IMR-90 (cell line): Measurements from ENCODE around the gene AMT. TPM values are rescaled to one million over a fixed set of nuclear protein-coding genes. Genes with fewer than 3 reads are reported as not detected.

ENCODE experiments used
- ATAC-seq: fragments of 200-7000 bp; cut with Tn5 transposase; 2 replicates; pipeline ENCODE4 v1.9.1; 2020; ENCODE audit warnings: low read depth, mild to moderate bottlenecking, moderate library complexity
- BruUV-seq: library from RNA; stranded (reverse); fragments of 400-500 nt; replicated peaks from 2 replicates; lab custom pipeline; 2021; lab: Mats Ljungman, UMichigan
- CTCF ChIA-PET: fragments of 300-600 bp; formaldehyde crosslinking; extraction: SDS; loops from one replicate; lab custom pipeline; 2021; ENCODE audit warnings: antibody characterized with exemption; lab: Yijun Ruan, JAX
- POLR2A ChIA-PET: fragments of 300-600 bp; sonication (Branson Sonifier 250); formaldehyde crosslinking; loops from one replicate; lab custom pipeline; 2022; ENCODE audit warnings: antibody characterized with exemption; ENCODE audit not compliant: unreplicated experiment; lab: Charles Lee
- DNase-seq: peaks from one replicate; pipeline ENCODE4 v3.0.0; 2013
- H2AFZ ChIP-seq: replicated peaks from 2 replicates; pipeline ENCODE3; 2013; ENCODE audit warnings: low read length, mild to moderate bottlenecking; ENCODE audit not compliant: poor library complexity
- H2AK5ac ChIP-seq: 2 replicates; pipeline ENCODE4 v1.6.1; 2013; ENCODE audit warnings: low read depth, low read length, inconsistent platforms
- H2AK9ac ChIP-seq: replicated peaks from 2 replicates; pipeline ENCODE3; 2013; ENCODE audit warnings: mild to moderate bottlenecking, low read depth, low read length, moderate library complexity; ENCODE audit not compliant: poor library complexity
- H2BK120ac ChIP-seq: 2 replicates; pipeline ENCODE4 v1.6.1; 2013; ENCODE audit warnings: low read depth, low read length, inconsistent platforms
- H2BK15ac ChIP-seq: 3 replicates; pipeline ENCODE4 v1.6.1; 2013; ENCODE audit warnings: low read depth, low read length, inconsistent platforms
- H2BK20ac ChIP-seq: 2 replicates; pipeline ENCODE4 v1.6.1; 2013; ENCODE audit warnings: low read depth, mild to moderate bottlenecking, inconsistent platforms, low read length, moderate library complexity
- H2BK5ac ChIP-seq: 2 replicates; pipeline ENCODE4 v1.6.1; 2013; ENCODE audit warnings: mild to moderate bottlenecking, low read depth, low read length, inconsistent platforms; ENCODE audit not compliant: poor library complexity, severe bottlenecking
- H3K14ac ChIP-seq: replicated peaks from 2 replicates; pipeline ENCODE4 v1.6.1; 2013; ENCODE audit warnings: low read depth, low read length, inconsistent platforms
- H3K18ac ChIP-seq: 2 replicates; pipeline ENCODE4 v1.6.1; 2013; ENCODE audit warnings: low read depth, low read length, control low read depth
- H3K23ac ChIP-seq: 2 replicates; pipeline ENCODE4 v1.6.1; 2013; ENCODE audit warnings: low read depth, low read length, inconsistent platforms
- H3K27ac ChIP-seq: 2 replicates; pipeline ENCODE4 v1.5.1; 2013; ENCODE audit warnings: mild to moderate bottlenecking, control low read depth, low read length; ENCODE audit not compliant: insufficient read depth
- H3K27me3 ChIP-seq: 2 replicates; pipeline ENCODE4 v1.6.1; 2013; ENCODE audit warnings: low read length; ENCODE audit not compliant: control insufficient read depth, insufficient read depth
- H3K36me3 ChIP-seq: 2 replicates; pipeline ENCODE4 v1.6.1; 2013; ENCODE audit warnings: low read length, mixed read lengths; ENCODE audit not compliant: control insufficient read depth, insufficient read depth
- H3K4ac ChIP-seq: 2 replicates; pipeline ENCODE4 v1.6.1; 2013; ENCODE audit warnings: low read depth, low read length, inconsistent platforms
- H3K4me1 ChIP-seq: 2 replicates; pipeline ENCODE4 v1.6.1; 2013; ENCODE audit warnings: low read length, mixed read lengths; ENCODE audit not compliant: control insufficient read depth, insufficient read depth
- H3K4me2 ChIP-seq: 2 replicates; pipeline ENCODE4 v1.6.1; 2013; ENCODE audit warnings: low read depth, mild to moderate bottlenecking, control low read depth, low read length, moderate library complexity
- H3K4me3 ChIP-seq: 2 replicates; pipeline ENCODE4 v1.5.1; 2013; ENCODE audit warnings: low read depth, mild to moderate bottlenecking, control low read depth, low read length, moderate library complexity; ENCODE audit not compliant: insufficient read depth
- H3K56ac ChIP-seq: 2 replicates; pipeline ENCODE4 v1.6.1; 2013; ENCODE audit warnings: low read length, inconsistent platforms; ENCODE audit not compliant: insufficient read depth; ENCODE audit errors: extremely low read depth
- H3K79me1 ChIP-seq, 2 experiments: 2 replicates each; pipeline ENCODE4 v1.6.1; 2013; ENCODE audit warnings: low read length in 2 of 2, inconsistent platforms in 1 of 2, low read depth in 1 of 2
- H3K9ac ChIP-seq: 2 replicates; pipeline ENCODE4 v1.6.1; 2013; ENCODE audit warnings: low read depth, low read length, control low read depth
- H3K9me1 ChIP-seq: 2 replicates; pipeline ENCODE4 v1.6.1; 2013; ENCODE audit warnings: low read length, inconsistent platforms; ENCODE audit not compliant: insufficient read depth
- H3K9me3 ChIP-seq: 2 replicates; pipeline ENCODE4 v1.6.1; 2013; ENCODE audit warnings: low read length; ENCODE audit not compliant: control insufficient read depth, insufficient read depth
- H4K20me1 ChIP-seq: 2 replicates; pipeline ENCODE4 v1.6.1; 2013; ENCODE audit warnings: low read length, inconsistent platforms; ENCODE audit not compliant: insufficient read depth
- H4K5ac ChIP-seq: 2 replicates; pipeline ENCODE4 v1.6.1; 2013; ENCODE audit warnings: mild to moderate bottlenecking, low read depth, low read length, control low read depth
- H4K8ac ChIP-seq, 2 experiments: 2 replicates each; pipeline ENCODE4 v1.6.1; 2013; ENCODE audit warnings: low read depth in 2 of 2, low read length in 2 of 2, control low read depth in 1 of 2, inconsistent platforms in 1 of 2
- H4K91ac ChIP-seq: 2 replicates; pipeline ENCODE4 v1.6.1; 2013; ENCODE audit warnings: low read depth, low read length, inconsistent platforms; ENCODE audit not compliant: insufficient read depth
- CHD1 ChIP-seq: IDR thresholded peaks from 2 replicates; pipeline ENCODE4 v1.6.1; 2012; ENCODE audit warnings: low read depth, low read length, improper control_type of control experiment
- NFE2L2 ChIP-seq: fragments of 150-350 bp; IDR thresholded peaks from 2 replicates; pipeline ENCODE4 v1.6.1; 2016; ENCODE audit warnings: low read depth, mild to moderate bottlenecking, low read length
- WGBS, 2 experiments: methylation state at CpG; one replicate each; pipeline versions ENCODE4 v1.1.5 to v1.1.7; 2013; ENCODE audit warnings: missing lambda C conversion rate in 2 of 2; ENCODE audit not compliant: insufficient read length in 1 of 2; ENCODE audit errors: extremely low coverage in 2 of 2; 5-methylcytosine and 5-hydroxymethylcytosine counted together
- dilution Hi-C: fragments of 300-500 bp; cut with HindIII; formaldehyde crosslinking; loops from one replicate; pipeline ENCODE4 v1.14.3; 2018; ENCODE audit warnings: low sequenced_read_pairs; ENCODE audit not compliant: unreplicated experiment
- in situ Hi-C: fragments of 300-500 bp; cut with MboI; formaldehyde crosslinking; loops from 3 replicates; pipeline ENCODE4 v1.14.3; 2019; ENCODE audit warnings: low sequenced_read_pairs, inconsistent platforms, mixed read lengths
- intact Hi-C: fragments of 100-400 bp; cut with micrococcal nuclease; formaldehyde crosslinking; loops from 2 replicates; pipeline ENCODE4 v1.10.0; 2022
- polyA plus RNA-seq, 3 experiments: library from polyadenylated mRNA; depleted of rRNA; stranded (reverse); fragments of >200 nt; gene quantifications; 2 replicates each; pipeline ENCODE4 v1.2.3, GENCODE V29; 2012; ENCODE audit warnings: low replicate concordance in 1 of 3
- total RNA-seq: library from RNA; depleted of rRNA; stranded (reverse); fragments of >200 nt; gene quantifications from 2 replicates; pipeline ENCODE4 v1.2.3, GENCODE V29; 2012

The AMT gene
- total and polyA plus RNA-seq, 2 of the 4 experiments (the other 2 are of a cell fraction) = 0.36 to 5.5 TPM

GRCh38 chr3:49389297-49389696 is 33.0 kb downstream of the AMT start:
- Histone ChIP-seq H3K79me1 (peaks cover 0 to 44% of the 10 kb centered on the region in 2 experiments; a peak in 2 of 4 replicates), H4K91ac (no peak overlapping the region), H3K9ac (no peak overlapping the region), H3K27ac (no peak overlapping the region), H2BK15ac (no peak overlapping the region), H3K27me3 (no peaks in the 10 kb centered on the region), H4K5ac (no peak overlapping the region), H3K4me2 (no peak overlapping the region), H3K18ac (no peak overlapping the region), H3K4me3 (no peak overlapping the region), H3K56ac (no peak overlapping the region), H3K9me1 (peaks cover 21% of the 10 kb centered on the region), H2AFZ (no peak overlapping the region), H3K14ac (no peak overlapping the region), H3K9me3 (no peaks in the 10 kb centered on the region), H4K8ac (no peak overlapping the region), H3K4me1 (peaks cover 7% of the 10 kb centered on the region), H3K4ac (no peak overlapping the region), H2BK120ac (no peak overlapping the region), H2BK5ac (no peak overlapping the region), H2BK20ac (no peak overlapping the region), H4K20me1 (peaks cover 95% of the 10 kb centered on the region), H3K36me3 (peaks cover 10% of the 10 kb centered on the region), H3K23ac (no peak overlapping the region), H2AK5ac (no peak overlapping the region), H2AK9ac (no peak overlapping the region)
- no peak for TF ChIP-seq NFE2L2
- TF ChIP-seq CHD1 = no peak
- no CpG with 5 or more reads among the region's 6 CpGs for WGBS, 2 experiments
- ChIA-PET CTCF (no interaction called here), POLR2A (no interaction called here)
- dilution Hi-C loops (no loop called here), in situ Hi-C loops (no loop called here), intact Hi-C loops (no loop called here)
- no peak for DNase-seq
- no peak for ATAC-seq
- no TSS peak for BruUV-seq
